HuH-7 (cell line): ENCODE measurements around the gene DNER.
A peak's percentile ranks its signal among the peaks of the same experiment; 100 is the strongest.
"Not testable (repeated sequence)": the region's sequence is repeated elsewhere in the genome, so short reads cannot be mapped to it uniquely, and the experiment has no call there.

Experiments
- DNase-seq: peaks from one replicate; pipeline ENCODE4 v3.0.0; 2011; ENCODE audit warnings: low spot score

DNER gene, protein sequence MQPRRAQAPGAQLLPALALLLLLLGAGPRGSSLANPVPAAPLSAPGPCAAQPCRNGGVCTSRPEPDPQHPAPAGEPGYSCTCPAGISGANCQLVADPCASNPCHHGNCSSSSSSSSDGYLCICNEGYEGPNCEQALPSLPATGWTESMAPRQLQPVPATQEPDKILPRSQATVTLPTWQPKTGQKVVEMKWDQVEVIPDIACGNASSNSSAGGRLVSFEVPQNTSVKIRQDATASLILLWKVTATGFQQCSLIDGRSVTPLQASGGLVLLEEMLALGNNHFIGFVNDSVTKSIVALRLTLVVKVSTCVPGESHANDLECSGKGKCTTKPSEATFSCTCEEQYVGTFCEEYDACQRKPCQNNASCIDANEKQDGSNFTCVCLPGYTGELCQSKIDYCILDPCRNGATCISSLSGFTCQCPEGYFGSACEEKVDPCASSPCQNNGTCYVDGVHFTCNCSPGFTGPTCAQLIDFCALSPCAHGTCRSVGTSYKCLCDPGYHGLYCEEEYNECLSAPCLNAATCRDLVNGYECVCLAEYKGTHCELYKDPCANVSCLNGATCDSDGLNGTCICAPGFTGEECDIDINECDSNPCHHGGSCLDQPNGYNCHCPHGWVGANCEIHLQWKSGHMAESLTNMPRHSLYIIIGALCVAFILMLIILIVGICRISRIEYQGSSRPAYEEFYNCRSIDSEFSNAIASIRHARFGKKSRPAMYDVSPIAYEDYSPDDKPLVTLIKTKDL

DNA sequence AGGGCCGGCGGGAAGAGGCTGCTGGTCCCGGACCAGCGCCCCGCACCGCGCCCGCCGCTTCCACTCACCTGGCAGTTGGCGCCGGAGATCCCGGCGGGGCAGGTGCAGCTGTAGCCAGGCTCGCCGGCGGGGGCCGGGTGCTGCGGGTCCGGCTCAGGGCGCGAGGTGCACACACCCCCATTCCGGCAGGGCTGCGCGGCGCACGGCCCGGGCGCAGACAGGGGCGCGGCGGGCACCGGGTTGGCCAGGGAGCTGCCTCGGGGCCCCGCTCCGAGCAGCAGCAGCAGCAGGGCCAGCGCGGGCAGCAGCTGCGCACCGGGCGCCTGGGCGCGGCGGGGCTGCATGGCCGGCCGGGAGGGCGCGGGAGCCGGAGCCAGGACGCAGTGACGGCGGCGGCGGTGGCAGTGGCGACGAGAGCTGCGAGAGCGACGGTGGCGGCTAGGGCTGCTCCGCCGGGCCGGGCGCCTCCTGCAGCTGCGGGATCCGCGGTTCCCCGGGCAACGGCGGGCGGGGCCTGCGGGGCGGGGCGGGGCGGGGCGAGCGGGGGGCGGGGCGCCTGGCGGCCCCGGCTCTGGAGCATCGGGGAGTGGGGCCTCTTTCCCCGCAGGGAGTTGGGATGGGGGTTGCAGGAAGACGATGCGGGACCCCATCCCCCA lies at the start of gene DNER:
Gene DNER (minus strand): TSS at position 476 of the 656 bp plus-strand sequence. CDS start 132 bp downstream, at position 344.
- peak; percentile 56 for DNase-seq

DNA sequence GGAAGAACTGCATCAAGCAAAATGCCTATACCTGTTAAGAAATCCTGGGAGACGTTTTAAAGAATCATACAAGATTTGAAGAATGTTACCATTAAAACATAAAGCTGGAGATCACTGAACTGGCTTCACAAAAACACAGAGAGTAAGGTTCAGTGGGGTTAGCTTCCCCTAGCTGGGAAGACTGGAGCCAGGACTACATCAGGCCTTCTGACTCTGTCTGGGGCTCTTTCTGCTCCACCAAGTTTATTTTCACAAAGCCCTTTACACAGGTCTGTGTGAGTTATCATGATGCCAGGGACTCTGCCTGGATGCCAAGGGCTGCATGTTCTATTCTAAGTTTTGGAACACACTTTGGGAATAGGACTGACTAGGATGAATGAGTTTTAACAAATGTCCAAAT lies 47.3 kb upstream of the DNER start:
- no peak for DNase-seq

DNA sequence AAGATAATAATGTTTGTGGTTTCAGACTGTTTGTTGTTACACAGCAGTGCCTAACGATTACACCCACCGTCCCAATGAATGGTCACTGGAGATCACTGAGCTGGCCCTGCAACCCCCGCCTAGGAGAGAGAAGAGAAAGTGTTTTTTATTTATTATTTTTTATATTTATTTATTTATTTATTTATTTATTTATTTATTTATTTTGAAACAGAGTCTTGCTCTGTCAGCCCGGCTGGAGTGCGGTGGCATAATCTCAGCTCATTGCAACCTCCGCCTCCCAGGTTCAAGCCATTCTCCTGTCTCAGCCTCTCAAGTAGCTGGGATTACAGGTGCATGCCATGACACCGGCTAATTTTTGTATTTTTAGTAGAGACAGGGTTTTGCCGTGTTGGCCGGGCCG lies 43.1 kb upstream of the DNER start:
- not testable (repeated sequence) for DNase-seq

DNA sequence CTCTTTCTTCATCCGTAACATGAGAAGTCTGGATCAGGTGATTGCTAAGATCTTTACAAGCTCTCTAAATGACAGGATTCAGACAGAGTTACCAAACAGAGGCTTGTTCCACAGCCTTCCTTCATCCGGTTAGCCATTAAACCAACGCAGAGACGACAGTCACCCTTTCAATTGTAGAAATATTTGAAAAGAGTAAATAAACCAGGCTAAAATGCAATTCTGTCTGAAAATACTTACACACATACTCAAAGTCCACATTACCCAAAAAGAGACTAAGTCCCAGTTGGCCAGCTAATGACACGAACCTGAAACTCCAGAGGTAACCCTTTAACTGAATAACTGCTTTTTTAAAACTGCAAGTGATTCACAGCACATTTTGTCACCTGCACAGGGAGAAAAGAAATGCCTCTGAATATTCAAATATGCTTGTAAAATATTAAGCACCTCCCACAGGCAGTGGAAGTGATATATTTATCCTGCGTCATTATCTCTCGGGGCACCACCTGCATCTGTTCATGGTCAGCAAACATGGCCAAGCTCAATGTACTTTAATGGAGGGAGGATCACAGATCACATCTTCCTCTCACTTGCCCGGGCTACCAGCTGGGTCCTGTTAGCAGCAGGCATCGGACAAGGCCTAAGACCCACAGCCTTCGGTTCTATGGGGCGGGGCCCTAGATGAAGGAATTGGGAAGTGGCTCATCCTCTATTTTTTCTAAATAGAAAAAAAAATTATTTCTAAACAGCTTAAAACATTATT lies 38.8 kb upstream of the DNER start:
- peak; percentile 40 for DNase-seq

DNA sequence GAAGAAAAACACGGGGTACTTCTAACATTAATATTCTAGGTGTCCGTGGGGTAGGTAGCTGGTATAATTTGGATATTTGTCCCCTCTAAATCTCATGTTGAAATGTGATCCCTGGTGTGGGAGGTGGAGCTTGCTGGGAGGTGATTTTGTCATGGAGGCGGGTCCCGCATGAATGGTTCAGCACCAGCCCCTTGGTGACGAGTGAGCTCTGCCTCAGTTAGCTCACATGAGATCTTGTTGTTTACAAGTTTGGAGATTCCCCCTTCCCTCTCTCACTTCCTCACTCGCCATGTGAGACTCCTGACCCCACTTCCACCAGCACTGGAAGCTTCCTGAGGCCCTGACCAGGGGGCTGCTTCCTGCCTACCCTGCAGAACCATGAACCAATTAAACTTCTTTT lies 35.4 kb upstream of the DNER start:
- DNase-seq = no peak

DNA sequence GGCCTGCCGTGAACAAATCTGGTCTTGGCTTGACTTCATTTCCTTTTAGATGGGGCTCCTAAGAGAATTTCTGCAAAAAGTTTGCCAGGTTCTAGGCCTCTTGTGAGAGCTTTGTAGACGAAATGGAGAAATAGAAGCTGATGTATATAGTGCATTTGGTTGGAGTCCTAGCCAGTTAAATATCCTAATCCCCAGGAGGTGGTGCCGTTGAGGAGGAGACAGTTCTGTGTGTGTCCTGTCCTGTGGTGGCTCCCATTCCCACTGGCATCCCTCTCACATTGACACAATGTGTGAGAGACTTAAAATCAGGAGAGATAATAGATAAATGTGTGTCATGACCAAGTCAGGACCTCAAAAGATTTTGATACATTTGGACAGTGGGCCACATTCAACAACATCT lies 34.6 kb upstream of the DNER start:
- peak; percentile 15 for DNase-seq

DNA sequence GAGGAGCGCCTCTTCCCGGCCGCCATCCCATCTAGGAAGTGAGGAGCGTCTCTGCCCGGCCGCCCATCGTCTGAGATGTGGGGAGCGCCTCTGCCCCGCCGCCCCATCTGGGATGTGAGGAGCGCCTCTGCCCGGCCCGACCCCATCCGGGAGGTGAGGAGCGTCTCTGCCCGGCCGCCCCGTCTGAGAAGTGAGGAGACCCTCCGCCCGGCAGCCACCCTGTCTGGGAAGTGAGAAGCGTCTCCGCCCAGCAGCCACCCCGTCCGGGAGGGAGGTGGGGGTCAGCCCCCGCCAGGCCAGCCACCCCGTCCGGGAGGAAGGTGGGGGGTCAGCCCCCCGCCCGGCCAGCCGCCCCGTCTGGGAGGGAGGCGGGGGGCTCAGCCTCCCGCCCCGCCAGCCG lies 28.3 kb upstream of the DNER start:
- DNase-seq = not testable (repeated sequence)

DNA sequence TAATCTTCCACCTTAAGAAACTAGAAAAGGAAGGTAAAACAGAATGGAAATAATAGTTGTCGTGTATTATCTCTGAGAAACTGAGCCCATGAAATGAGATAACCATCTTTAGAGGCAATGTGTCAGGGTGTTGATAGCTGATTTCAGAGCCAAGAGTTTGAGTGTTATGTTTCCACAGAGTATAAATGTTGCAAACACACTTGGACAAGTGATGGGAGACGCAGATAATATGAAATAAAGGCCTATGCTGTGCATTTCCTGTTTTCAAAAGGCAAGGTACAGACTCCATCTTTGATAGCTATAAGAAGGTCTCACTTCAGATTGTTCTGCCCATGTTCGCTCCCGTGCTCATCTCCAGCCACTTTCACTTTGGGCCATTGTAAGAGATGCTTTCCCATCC lies 25.9 kb upstream of the DNER start:
- no peak for DNase-seq

DNA sequence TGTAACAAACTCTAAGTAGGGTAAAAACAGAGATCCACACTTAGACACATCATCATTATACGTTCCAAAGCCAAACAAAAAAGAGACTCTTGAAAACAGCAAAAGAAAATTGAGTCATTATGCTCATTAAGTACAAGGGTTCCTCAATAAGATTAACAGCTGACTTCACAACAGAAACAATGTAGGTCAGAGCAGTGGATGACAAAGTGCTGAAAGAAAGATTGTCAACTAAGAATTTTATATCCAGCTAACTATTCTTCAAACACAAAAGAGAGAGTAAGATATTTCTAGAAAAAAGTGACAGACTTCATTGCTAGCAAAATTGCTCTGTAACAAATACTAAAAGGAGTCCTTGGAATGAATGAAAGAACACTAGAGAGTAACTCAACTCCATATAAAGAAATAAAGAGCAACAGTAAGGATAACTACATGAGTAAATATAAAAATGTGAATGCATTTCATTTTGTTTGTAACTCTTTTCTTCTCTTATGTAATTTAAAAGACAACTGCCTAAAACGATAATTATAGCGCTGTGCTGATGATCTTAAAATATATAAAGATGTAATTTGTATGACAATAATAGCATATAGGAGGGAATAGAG lies 23.8 kb upstream of the DNER start:
- DNase-seq = no peak

DNA sequence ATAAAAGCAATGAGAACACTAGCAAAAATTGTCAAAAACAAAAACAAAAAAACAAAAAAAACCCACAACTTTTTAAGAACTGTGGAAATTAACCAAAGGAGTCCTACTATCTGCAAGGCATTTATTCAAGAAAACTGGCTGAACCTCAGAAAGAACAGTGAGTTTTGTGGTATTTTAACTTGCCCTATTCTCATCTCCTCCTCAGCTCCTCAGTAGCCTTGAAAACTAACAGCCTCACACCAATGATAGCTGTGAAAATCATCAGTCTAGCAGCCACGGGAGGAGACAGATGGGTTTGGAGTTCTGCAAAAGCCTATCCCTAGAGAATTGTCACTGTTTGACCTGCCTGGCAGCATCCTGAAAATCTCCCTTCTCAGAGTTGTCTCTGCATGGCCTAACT lies 20.1 kb upstream of the DNER start:
- DNase-seq = no peak

DNA sequence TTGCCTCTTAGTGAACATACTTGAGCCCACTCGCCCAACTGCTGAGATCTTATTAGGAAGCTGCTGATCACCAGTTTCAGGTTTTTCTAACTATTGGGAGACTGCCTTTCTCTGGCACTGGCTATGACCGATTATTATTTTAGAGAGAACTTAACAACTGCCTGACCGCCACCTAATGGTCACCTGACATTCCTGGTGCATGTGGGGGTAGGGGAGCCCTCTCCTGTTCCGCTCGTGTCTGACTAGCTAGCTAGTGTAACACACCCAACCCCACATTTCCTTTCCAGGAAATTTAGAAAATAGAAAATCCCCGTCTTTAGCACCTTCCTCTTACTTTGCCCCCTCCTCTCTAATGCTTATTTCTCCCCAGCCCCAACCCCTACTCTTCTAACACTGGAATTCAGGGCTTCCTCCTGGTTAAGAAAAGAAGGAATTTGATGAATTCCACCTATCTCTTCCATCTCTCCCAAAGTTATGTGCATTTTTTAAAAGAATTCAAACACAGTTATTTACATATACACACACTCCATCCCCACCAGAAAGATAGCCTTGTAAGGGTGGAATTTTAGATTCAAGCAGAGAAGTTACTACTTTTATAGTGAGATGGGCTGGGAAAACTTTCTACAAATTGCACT lies 19.4 kb upstream of the DNER start:
- no peak for DNase-seq

DNA sequence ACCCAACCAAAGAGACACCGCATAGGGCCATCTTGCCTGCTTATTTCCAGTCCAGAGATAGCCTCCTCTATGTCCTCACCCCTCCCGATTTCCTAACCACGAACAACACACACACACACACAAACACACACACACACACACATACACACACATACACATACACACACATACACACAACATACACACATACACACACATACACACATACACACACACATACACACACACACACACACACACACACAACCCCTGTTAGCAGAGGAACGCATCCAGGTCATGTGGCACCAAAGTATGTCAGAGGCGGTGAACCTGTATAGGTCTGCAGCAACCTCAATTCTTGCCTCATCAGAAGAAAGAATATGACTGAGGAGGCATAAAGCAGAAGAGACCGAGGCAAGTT lies 18.5 kb upstream of the DNER start:
- no peak for DNase-seq

DNA sequence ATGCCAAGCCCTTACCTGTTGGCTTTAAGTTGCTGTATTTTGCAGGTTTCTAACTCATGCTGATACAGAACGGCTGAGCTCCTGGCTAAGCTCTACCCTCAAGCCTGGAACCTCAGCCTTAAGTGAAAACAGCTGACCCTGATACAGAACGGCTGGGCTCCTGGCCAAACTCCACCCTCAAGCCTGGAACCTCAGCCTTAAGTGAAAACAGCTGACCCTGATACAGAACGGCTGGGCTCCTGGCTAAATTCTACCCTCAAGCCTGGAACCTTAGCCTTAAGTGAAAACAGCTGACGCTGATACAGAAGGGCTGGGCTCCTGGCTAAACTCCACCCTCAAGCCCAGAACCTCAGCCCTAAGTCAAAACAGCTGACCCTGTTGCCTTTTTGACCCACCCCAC lies 17.6 kb upstream of the DNER start:
- DNase-seq = no peak

DNA sequence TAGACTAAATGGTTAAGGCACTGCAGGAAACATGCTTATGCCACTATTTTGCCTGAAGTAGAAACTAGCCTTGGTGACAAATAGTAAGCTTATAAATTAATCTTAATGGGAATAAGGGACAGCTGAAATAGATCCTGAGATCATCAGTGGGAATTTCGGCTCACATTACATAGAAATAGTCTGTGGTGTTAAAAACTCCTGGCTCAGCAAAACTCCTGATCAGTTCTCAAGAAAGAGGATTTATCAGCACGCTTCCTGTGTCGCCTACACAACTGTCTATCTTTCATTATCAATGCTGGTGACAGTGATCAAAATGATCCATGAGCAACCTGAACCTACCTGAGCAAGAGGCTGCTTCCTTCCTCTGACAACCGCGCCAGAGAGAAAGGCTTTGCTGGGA lies 17.0 kb upstream of the DNER start:
- no peak for DNase-seq

DNA sequence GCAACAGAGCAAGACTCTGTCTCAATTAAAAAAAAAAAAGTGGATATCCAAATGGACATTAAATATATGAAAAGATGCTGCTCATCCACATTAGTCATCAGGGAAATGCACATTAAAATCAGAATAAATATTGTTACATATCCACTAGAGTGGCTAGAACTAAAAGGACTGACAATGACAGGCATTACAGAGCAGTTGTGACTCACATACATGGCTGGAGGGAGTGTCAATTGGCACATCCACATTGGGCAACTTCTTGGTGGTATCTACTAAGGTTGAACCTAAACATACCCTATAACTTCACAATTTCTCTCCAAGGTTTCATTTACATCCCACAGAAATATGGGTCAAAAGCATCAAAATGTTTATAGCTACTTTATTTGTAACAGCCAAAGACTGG lies 14.0 kb upstream of the DNER start:
- no peak for DNase-seq

DNA sequence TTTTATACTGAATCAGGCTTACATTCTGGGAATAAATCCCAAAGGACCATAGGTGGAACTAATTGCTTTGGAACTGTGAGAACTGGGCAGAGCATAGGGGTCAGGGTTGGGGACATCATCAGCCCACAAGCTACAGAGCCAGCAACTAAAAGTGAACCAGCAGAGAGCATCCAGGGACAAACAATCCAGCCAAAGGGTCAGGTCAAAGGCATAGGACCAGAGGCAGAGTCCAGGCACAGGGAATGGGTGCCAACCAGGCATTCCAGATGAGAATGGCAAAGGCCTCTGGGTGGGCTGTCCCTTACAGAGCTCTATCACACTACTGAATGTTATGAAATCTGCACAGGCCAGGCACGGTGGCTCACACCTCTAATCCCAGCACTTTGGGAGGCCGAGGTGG lies 12.3 kb upstream of the DNER start:
- DNase-seq = no peak

DNA sequence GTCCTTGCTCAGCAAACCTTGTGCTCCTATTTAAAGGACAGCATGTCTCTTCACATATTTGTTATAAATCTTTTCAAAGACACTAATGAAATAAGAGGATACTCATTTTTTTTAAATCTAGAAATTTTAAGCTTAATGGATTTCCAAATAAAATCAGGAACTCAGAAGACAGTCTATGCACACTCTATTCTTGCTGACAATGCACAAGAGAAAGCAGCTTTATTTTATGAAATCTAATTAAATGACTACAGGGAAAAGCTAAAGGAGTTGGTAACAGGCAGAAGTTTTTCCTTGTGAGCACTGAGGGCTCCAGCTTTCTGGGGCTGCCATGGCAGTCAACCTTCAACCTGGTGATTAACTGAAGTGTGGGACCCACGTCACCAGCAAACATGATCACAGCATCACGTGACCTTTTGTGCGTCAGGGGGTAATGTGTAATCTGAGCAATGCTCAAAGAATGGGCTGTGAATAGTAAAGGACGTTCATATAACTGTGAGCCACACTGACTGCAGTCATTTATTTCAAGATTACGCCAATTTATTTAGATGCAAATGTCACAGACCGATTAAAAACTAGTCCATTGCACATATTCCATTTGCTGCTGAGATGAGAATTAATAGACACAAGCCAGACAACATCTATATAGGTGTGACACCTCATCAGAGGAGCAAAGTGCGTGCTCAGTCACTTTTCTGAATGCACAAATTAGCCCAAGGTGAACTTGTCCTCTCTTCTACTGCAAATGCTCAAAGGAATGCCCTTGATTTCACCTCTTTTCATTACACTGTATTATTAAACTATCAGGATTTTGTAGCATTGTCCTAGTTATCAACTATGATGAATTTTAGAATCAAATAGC lies 11.6 kb upstream of the DNER start:
- DNase-seq = no peak

DNA sequence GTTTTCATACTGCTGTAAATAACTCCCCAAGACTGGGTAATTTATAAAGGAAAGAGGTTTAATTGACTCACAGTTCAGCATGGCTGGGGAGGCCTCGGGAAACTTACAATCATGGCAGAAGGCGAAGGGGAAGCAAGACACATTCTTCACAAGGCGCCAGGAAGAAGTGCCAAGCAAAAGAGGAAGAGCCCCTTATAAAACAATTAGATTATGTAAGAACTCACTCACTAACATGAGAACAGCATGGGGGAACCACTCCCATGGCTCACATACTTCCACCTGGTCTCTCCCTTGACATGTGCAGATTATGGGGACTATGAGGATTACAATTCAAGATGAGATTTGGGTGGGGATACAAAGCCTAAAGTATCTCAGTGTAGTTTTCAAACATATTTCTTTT lies 8.8 kb upstream of the DNER start:
- not testable (repeated sequence) for DNase-seq

DNA sequence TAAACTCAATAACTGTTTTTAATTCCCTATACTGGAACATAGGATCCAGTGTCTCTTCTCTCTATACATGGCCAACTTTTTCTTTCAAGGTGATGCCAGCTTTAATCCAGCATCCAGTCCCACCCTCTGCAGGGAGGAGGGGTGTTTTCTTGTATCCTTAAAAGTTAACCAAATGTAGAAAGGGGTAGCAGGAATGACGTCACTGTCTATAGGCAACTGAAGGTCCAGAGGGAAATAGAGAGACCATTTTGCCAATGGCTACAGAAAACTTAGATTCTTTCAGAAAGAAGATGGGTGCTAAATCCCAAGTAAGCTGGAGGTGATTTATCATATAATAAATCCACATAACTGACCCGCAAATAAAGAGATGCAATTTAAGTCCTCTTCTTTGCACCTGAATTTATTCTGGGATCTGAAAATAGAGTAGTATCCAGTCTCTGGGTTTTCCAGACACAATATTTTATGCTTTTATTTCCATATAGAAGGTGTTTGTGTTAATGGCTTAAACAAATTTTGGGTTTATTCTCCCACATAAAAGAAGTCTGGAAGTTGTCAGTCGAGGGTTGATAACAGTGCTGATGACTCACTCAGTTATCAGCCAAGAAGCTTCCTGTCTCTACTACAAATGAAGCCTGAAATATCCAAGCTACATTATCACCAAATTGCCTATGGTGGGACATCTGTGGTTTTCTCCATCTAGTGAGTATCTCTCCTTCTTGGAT lies 5.7 kb upstream of the DNER start:
- no peak for DNase-seq

DNA sequence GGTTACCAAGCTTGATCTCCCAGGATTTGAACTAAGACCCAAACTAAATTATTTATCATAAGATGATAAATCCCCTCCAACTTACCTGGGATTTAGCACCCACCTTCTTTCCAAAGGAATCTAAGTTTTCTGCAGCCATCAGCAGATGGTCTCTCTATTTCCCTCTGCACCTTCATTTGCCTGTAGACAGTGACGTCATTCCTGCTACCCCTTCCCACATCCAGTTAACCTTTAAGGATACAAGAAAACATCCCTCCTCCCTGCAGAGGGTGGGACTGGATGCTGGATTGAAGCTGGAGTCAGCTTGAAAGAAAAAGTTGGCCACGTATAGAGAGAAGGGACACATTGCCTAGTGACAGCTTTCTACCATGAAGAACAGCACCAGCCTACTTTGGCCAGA lies 3.7 kb upstream of the DNER start:
- no peak for DNase-seq
